HG03520 (cell line): Measurements from ENCODE around the gene MINDY4B.
"Not testable (repeated sequence)": the region's sequence is repeated elsewhere in the genome, so short reads cannot be mapped to it uniquely, and the experiment has no call there.

Experiments used
- ATAC-seq: cut with Tn5 transposase; IDR thresholded peaks from one replicate; pipeline ENCODE4 v1.9.1; 2021; ENCODE audit warnings: mild to moderate bottlenecking, moderate library complexity; ENCODE audit not compliant: unreplicated experiment

The MINDY4B gene

DNA sequence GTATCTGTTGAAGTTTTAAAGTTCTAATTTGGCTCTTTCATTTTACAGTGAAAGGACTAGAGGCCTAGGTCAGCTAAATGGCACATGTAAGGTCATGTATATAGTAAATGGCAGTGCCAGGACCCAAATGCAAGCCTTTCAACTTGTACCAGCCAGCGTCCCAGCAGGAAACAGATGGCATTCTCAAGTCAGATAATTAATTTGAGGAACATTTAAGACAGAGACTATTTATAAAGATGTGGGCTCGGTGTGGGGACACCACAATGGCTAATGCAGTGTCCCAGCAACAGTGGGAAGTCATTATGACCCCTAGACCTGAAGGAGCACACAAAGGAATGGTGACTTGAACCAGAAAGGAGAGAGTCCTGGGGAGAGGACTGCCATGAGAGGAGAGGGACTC is 6.1 kb downstream of the MINDY4B start:
- ATAC-seq: no peak

DNA sequence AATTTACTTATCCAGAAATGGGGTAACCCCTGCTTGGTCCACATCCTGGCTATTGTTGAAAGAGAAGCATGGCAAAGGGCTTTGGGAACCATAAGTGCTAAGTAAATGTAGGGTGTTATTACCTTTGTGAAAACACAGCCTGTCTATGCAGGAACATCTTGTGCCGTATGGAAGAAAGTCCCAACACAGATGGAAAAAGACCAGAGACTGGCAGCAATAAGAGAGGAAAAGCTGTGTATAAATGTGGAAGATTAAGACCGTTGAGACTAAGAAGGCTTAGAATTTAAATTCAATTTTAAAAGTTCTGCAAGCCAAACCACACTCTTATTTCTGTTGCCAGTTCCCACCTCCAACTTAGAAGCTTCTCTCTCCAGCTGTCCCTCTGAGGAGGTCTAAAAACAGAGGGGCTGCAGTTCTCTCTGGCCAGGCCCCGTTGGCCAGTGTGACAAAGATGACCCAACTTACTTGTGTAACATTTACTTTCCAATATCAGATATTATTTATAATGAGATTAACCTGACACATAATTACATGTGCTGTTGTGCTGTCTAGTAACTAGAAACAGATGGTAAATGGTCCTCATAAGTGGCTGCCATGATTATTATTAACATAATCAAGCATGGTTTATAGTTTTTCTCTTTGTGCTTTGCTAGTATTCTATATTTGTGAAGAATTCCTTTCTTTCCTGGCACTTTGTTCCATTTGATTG is 7.0 kb downstream of the MINDY4B start:
- no peak for ATAC-seq

DNA sequence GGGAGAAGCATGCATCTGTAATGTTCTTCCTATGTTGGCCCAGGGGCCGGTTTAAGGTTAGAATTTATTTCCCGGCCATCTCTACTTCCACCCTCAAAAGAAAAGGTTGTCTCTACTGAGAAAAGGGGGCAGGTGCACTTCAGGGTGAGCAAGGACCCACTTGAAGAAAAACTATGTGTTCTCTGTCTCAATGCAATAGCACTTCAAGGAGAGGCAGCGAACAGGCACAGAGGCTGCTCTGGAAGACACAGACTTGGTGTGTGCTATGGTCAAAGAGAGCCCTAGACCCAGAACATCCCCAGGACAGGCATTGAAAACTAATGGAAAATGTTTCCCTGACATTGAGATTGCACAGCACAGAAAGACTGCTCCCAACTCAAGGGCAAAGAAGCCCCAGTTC is 7.6 kb downstream of the MINDY4B start:
- ATAC-seq: no peak

DNA sequence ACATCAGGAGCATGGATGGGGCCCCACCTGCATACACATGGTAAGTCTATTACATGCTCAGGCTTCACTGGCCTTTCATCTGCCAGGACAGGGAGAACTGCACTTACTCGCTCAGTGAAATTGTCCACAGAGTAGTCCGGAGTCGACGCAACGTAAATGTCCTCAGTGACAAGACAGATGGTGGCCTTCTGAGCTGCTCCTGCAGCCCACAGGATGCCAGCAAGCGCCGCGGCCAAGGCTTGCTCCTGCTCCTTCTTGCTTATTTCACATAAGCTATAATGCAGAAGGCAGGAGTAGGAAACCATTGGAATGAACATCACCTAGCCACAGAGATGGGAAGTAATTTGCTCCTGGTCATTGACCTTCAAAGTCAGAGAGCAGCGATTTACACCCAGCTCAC is 14.4 kb downstream of the MINDY4B start:
- no peak for ATAC-seq

DNA sequence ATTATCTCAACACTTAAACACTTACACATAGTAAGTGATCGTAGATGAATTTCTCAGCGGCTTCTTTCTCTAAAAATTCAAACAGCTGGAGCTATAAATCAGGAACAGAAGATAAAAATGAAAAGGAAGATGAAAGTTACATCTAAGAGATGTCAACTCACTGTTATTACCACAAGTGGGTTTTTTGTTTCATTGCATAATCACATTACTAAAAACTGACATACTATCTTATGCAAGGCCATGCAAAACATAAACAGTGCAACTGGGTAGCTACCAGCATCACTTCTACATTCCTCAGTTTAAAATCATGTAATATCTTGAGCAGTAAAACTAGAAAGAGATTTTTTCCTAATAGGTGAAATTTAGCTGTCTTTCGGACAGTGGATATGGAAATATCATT is 14.9 kb downstream of the MINDY4B start:
- ATAC-seq: no peak

DNA sequence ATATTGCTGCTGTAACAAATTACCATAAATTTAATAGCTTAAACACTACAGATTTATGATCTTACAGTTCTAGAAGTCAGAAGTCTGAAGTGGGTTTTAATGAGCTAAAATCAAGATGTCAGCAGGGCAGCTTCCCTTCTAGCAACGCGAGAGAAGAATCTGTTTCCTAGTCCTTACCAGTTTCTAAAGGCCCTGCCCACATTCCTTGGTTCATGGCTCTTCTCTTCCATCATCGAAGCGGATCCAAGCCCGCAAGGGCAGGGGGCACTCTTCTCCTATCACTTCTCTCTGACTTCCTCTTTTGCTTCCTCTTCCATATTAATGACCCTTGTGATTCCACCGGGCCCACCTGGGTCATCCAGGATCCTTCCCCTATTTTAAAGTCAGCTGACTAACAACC is 16.1 kb downstream of the MINDY4B start:
- ATAC-seq: no peak

DNA sequence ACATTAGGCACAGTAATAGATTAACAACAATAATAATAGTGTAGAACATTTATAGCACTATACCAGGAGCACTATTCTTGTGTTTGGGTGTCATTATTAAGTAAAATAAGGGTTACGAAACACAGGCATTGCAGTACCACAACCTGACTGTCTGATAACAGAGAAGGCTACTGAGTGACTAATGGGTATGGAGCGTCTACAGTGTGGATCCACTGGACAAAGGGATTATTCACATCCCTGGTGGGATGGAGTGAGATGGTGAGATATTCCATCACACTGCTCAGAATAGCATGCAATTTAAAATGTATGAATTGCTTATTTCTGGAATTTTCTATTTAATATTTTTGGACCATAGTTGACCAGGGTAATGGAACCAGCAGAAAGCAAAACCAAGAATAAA is 18.2 kb downstream of the MINDY4B start:
- no peak for ATAC-seq

DNA sequence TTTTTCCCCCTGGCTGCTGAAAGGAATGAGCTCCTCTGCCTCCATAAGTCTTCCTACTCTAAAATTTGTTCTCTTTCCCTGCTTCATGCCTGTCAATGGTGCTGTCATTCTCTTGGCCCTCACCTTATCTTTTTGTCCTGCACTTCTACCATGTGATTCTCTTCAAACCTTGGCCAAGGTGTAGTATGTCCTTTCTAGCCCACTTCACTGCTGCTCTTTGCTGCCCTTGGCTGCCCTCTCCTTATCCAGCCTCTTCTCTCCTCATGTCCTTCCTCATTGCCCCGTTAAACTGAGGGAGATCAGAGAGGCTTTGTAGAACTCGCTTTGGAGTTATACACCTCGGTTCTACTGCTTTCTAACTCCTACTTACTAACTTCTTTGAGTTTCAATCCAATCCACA is 19.7 kb downstream of the MINDY4B start:
- no peak for ATAC-seq

DNA sequence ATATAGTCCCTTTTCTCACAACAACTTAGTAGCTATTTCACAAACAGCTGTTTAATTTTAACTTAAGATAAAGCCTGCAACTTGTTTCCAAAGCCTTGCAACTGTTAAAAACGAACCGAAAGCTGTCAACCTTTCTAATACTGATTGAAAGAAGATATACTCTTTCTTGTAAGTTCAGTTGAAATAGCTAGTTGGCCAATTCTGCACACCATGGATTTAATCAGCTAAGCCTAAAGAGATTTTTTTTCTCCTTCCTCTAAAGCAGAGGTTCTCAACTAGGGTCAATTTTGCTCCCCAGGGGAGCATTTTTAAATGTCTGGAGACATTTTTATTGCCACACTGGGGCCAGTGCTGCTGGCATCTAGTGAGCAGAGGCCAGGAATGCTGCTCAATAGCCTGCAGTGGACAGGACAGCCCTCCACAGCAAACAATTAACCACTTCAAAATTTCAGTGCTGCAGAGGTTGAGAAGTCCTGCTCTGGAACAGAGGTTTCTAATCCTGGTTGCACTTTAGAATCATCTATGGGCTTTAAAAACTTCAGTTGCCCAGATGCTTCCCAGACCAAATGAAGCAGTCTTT is 26.2 kb downstream of the MINDY4B start:
- ATAC-seq: no peak

DNA sequence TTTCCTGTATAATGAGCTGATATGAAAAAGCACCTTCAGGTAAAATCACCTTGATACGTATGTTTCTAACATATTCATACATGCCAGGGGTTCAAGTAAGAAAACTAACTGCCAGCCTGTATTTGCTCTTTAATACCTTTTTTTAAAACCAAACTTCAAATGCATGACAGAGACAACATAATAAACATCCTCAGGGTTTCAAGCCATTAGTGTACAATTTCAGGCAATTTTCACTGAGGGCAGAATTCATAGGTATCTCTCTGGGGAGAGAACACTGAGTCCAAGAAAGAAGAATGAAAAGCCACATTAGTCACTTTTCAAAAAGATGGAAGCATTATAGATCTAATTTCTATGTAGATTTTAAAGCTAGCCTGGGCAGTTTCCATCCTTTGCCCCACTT is 26.9 kb downstream of the MINDY4B start:
- no peak for ATAC-seq

DNA sequence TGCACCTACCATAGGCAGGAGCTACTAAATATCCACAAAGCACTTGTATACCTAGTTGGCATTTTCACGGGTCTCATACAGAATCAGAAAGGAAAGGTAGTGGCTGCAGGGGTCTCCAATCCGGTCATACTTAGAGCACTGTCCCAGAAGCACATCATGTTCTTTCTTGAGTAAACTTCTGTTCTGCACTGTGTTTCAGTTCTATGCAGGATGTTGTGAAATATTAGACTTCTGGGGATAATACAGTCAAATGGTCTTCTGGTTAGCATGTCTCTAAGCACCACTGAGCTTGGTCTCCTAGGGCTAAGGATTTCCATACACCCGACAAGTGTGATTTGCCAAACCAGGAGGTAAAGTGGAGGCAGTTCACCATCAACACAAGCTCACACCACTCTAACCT is 27.9 kb downstream of the MINDY4B start:
- ATAC-seq: no peak

DNA sequence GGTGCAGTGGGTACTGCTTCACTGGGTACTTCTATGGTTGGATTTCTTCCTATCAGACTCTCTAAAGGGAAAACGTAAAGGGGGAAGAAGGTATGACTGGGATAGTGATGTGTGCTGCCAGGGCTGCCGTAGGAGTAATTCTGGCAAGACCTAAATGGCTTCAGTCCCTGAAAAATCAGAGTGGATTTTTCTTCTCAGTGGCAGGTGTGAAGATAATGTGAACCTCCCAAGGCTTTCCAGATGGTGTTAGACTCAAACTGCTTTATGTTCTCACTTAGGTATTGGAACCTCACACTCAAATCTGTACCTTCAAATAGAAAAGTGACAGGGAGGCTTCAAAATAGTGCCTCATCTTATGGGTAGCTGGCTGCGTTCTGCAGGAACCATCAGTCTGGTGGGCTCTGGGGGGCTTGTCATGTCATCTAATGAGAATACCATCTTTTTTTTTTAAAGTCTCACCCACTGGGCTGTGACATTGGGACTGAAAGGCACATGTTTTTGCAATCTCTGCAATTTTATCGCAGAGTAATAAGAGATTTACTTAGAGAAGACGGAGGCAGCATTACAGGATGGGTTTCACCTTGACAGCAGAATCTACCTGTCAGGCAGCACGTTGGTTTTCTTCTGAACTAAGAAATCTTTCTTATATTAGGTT is 28.5 kb downstream of the MINDY4B start:
- ATAC-seq: no peak

DNA sequence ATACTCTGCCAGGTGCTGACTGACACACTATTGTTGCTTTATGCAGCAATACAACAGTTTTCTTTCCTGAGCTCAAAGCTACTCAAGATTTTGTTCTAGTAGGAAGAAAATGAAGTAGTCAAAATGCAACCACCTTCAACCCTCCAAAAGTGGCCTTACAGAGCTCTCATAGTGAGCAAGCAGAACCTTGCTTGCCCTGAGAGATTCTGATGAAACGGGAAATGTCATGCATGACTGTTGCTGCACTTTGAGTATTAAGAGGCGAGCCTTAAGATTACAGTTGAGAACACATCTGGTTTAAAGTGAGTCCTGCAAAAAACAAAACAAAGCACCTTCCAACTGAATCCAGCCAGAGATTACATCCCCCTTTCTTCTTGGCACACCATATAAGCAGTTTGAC is 29.7 kb downstream of the MINDY4B start:
- ATAC-seq: peak; percentile 68

DNA sequence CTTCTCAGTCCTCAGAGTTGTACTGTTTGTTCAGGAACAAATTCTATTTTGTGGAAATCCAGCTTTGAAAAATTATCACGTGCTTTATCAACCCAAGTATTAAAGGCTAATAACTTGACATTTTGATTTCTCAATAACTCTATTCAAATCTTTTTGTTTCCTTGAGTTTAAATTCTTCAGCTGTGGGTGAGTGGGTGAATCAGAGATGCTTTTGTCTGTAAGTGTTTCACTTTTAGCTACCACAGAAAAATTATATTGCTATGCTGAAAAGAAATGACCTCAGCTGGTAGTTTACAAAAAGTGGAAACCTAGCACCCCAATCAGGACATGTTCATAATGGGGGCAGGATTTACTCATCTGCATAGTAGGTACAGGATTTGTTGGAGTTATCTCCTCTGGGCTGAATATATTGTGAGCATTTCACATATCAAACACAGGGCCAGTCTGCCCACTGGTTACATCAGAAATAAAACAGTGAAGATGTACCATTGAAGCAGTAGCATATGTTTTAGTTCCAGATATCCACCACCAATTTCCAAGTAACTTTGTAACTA is 30.5 kb downstream of the MINDY4B start:
- ATAC-seq: no peak

DNA sequence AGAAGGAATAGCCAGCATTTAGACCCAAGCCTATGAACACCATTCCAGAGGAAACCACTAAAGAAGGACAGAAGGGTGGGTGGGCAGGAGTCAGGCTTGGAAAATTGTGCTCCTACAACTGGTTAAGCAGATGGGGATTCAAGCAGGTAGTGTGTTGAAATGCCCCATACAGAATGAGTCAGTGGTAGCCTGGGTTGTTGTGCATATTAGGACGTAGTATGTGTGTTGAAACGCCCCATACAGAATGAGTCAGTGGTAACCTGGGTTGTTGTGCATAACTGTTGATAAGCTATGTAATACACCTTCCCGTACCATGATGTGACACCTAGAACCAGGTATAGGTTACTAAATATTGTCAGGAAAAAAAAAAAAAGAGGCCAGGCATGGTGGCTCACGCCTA is 34.0 kb downstream of the MINDY4B start:
- no peak for ATAC-seq

DNA sequence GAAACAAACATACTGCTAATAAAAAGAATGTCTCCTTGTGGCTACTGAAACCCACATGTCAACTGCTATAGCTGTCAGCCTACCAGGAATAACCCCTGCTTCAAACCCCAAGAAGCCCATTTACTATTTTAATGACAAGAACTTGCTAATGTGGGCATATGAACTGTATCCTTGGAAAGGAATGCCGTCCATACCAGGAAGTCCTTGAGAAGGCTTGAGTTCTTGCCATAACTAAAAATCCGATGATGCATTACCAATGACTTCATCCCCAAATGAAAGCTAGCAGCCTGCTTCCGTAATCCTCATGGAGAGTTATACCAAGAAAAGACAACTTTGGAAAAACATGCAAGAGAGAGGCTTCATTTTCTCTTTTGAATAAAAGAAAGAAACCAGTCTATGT is 34.8 kb downstream of the MINDY4B start:
- ATAC-seq: no peak

DNA sequence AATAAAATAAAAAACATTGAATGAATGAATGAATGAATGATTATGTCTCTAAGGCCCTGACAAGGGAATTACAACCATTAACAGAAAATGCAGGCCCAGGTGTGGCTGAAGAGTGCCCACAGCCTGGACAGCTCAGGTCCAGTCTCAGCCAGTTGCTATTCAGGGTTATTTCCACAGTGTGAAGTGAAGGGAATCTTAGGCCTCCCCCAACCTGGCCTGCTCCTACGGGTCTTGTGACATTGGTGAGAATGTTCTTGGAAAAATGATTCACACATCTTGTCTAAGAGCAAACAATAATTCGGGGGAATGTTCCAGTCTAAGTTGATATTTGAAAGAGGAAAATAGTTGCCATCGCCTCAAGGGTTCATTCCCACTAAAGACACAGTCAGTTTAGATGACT is 37.0 kb downstream of the MINDY4B start:
- ATAC-seq: no peak

DNA sequence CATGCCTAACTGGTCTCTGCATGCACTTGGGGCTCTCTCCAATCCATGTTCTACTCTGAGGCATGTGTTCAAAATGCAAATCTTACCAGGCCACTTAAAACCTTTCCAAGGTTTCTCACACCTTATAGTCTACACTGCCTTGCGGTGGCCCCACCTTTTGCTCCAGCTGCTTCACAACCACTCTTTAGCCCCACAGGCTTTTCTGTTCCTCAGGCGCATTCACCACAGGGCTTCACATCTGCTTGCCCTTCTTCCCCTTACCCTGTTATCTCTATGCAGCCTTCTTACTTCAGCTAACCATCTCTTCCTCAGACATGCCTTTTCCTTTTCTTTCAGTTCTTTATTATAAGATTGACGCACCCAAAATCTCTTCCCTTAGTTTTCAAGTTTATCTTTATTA is 37.8 kb downstream of the MINDY4B start:
- ATAC-seq: no peak

DNA sequence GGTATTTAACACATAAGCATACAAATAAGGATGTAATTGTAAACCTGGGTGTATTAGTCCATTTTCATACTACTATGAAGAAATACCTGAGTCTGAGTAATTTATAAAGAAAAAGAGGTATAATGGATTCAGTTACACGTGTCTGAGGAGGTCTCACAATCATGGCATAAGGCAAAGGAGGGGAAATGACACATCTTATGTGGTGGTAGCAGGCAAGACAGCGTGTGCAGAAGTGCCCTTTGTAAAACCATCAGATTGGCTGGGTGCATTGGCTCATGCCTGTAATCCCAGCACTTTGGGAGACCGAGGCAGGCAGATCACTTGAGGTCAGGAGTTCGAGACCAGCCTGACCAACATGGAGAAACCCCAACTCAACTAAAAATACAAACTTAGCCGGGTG is 41.3 kb downstream of the MINDY4B start:
- not testable (repeated sequence) for ATAC-seq

DNA sequence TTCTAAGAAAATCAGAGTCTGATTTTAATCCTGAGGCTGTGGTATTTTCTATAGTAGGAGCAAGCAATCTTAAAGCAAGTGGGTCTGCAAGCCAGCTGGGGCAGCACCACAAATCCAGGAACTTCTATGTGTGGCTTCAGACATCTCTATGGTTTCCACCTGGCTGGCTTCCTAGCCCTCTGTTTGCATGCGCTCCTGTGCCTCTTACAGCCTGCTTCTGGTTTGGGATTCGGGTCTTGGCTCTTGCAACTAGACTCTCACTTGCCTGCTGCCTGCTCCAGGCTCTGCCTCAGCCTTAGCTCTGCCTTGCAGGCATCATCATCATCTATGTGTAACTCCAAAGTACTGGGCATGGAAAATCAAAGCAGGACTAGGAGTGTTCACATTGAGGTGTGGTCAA is 43.4 kb downstream of the MINDY4B start:
- no peak for ATAC-seq

DNA sequence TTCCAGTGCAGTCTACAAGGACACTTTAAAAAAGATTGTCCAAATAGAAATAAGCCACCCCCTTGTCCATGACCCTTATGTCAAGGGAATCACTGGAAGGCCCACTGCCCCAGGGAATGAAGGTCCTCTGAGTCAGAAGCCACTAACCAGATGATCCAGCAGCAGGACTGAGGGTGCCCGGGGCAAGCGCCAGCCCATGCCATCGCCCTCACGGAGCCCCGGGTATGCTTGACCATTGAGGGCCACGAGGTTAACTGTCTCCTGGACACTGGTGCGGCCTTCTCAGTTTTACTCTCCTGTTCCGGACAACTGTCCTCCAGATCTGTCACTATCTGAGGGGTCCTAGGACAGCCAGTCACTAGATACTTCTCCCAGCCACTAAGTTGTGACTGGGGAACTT is 47.3 kb downstream of the MINDY4B start:
- not testable (repeated sequence) for ATAC-seq

DNA sequence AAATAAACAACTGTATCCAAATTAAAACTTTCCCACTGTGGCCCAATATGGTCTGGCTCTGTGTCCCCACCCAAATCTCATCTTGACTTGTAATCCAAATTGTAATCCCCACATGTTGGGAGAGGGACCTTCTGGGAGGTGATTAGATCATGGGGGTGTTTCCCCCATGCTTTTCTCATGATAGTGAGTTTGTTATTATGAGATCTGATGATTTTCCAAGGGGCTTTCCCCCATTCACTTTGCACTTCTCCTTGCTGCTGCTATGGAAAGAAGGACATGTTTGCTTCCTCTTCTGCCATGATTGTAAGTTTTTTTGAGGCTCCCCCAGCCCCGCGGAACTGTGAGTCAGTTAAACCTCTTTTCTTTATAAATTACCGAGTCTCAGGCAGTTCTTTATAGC is 55.0 kb downstream of the MINDY4B start:
- no peak for ATAC-seq
